Measurements from ENCODE around the gene SDHAF1. TPM values are rescaled to one million over a fixed set of nuclear protein-coding genes. Genes with fewer than 3 reads are reported as not detected.

Gene SDHAF1
- total RNA-seq, 4 donors from 2014 or later = 30.3 to 83.8 (median 55.4) TPM

- peaks cover 0 to 12% (median 3%) of the 10 kb centered on the region in 4 donors for H3K4me1 ChIP-seq
- no peak overlapping the region for H3K27ac ChIP-seq
- in situ Hi-C loops (cut with MboI; ENCODE audit: low pct_ligation_motif_present in 1 of 4, low pct_unique_long_range_greater_than_20kb in 1 of 4, low sequenced_read_pairs in 3 of 4) = no loop called here
- WGBS, 2 donors (ENCODE audit: low coverage in 1 of 2) = 71 to 80% methylated on average over 4 to 10 of the region's 10 CpGs
- H3K36me3 ChIP-seq = no peaks in the 10 kb centered on the region
- no peaks in the 10 kb centered on the region for H3K27me3 ChIP-seq
- H3K9me3 ChIP-seq = no peaks in the 10 kb centered on the region
- intact Hi-C loops (cut with DNase I; ENCODE audit: low total_unique reads) = no loop called here
- no peak for DNase-seq
- TF ChIP-seq POLR2A (IDR thresholded peaks at IDR 0.05) (no peak), POLR2AphosphoS5 (IDR thresholded peaks at IDR 0.05) (no peak), CTCF (IDR thresholded peaks at IDR 0.05) (no peak), EP300 (IDR thresholded peaks at IDR 0.05; ENCODE audit: low read depth) (no peak)
- H3K4me3 ChIP-seq = no peak overlapping the region
These were observed 33.5 kb downstream of the SDHAF1 start for GRCh38 chr19:36028313-36029041.

- Histone ChIP-seq H3K4me3 (no peak overlapping the region), H3K9me3 (no peaks in the 10 kb centered on the region), H3K27me3 (no peaks in the 10 kb centered on the region), H3K4me1 (peaks cover 0 to 12% (median 3%) of the 10 kb centered on the region in 4 donors), H3K36me3 (no peaks in the 10 kb centered on the region), H3K27ac (no peak overlapping the region)
- no peak for DNase-seq
- 86 to 91% methylated on average over 1 to 8 of the region's 8 CpGs for WGBS, 2 donors (ENCODE audit: low coverage in 1 of 2)
- intact Hi-C loops (cut with DNase I; ENCODE audit: low total_unique reads) (no loop called here), in situ Hi-C loops (cut with MboI; ENCODE audit: low pct_ligation_motif_present in 1 of 4, low pct_unique_long_range_greater_than_20kb in 1 of 4, low sequenced_read_pairs in 3 of 4) (no loop called here)
- TF ChIP-seq CTCF (IDR thresholded peaks at IDR 0.05) (no peak), POLR2AphosphoS5 (IDR thresholded peaks at IDR 0.05) (no peak), POLR2A (IDR thresholded peaks at IDR 0.05) (no peak), EP300 (IDR thresholded peaks at IDR 0.05; ENCODE audit: low read depth) (no peak)
These were observed 35.5 kb downstream of the SDHAF1 start for GRCh38 chr19:36030264-36031148.

GRCh38 chr19:36031308-36031707, 36.3 kb downstream of the SDHAF1 start:
- intact Hi-C loops (cut with DNase I; ENCODE audit: low total_unique reads) = no loop called here

More at GRCh38 chr19:36031308-36031707, 36.3 kb downstream of the SDHAF1 start:
- no peak for DNase-seq
- WGBS, 2 donors (ENCODE audit: low coverage in 1 of 2) = 85 to 90% methylated on average over 4 to 6 of the region's 6 CpGs
- peaks cover 0 to 12% (median 3%) of the 10 kb centered on the region in 4 donors for H3K4me1 ChIP-seq
- H3K27ac ChIP-seq = peak overlapping the region in 1 of 4 donors; percentile 78
- no peaks in the 10 kb centered on the region for H3K36me3 ChIP-seq
- H3K9me3 ChIP-seq = no peaks in the 10 kb centered on the region
- no peaks in the 10 kb centered on the region for H3K27me3 ChIP-seq
- no peak overlapping the region for H3K4me3 ChIP-seq
- in situ Hi-C loops (cut with MboI; ENCODE audit: low pct_ligation_motif_present in 1 of 4, low pct_unique_long_range_greater_than_20kb in 1 of 4, low sequenced_read_pairs in 3 of 4) = no loop called here
- no peak for TF ChIP-seq POLR2AphosphoS5 (IDR thresholded peaks at IDR 0.05)
- no peak for TF ChIP-seq CTCF (IDR thresholded peaks at IDR 0.05)
- TF ChIP-seq POLR2A (IDR thresholded peaks at IDR 0.05) = no peak
- TF ChIP-seq EP300 (IDR thresholded peaks at IDR 0.05; ENCODE audit: low read depth) = no peak
